ENCODE results near the gene GTF2F2. TPM values are rescaled to one million over a fixed set of nuclear protein-coding genes. Genes with fewer than 3 reads are reported as not detected.

The GTF2F2 gene
- total RNA-seq, 1 donor from 2014 or later = 18.9 TPM

DNA sequence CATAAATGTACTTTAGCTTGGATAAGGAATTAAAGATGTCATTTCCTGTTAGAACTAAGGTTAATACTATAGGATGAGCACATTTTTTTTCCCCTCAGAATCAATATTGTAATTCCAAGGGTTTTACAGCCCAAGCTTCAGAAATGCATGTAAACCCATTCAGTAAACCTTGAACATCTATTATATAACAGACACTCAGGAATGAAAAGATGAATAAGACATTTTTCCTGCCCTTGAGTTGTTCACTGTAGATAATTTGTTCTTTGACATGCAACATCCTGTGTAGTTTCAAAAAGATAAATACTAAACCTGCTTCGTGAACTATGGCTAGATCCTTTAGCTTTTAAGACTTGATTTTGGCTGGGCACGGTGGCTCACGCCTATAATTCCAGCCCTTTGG, 102.2 kb downstream of the GTF2F2 start:
- intact Hi-C loops (cut with DNase I) = no loop called here
- no peaks in the 10 kb centered on the region for H3K27me3 ChIP-seq
- H3K9me3 ChIP-seq = no peaks in the 10 kb centered on the region
- H3K36me3 ChIP-seq = no peaks in the 10 kb centered on the region
- no peak for DNase-seq (ENCODE audit: extremely low spot score in 2 of 2)
- no peak overlapping the region for H3K27ac ChIP-seq
- peaks cover 27% of the 10 kb centered on the region for H3K4me1 ChIP-seq
- TF ChIP-seq POLR2AphosphoS5 (IDR thresholded peaks at IDR 0.05; ENCODE audit: insufficient read depth in 1 of 2, low read depth in 1 of 2) = no peak
- TF ChIP-seq POLR2A (IDR thresholded peaks at IDR 0.05) = no peak
- TF ChIP-seq, protein P1, sequence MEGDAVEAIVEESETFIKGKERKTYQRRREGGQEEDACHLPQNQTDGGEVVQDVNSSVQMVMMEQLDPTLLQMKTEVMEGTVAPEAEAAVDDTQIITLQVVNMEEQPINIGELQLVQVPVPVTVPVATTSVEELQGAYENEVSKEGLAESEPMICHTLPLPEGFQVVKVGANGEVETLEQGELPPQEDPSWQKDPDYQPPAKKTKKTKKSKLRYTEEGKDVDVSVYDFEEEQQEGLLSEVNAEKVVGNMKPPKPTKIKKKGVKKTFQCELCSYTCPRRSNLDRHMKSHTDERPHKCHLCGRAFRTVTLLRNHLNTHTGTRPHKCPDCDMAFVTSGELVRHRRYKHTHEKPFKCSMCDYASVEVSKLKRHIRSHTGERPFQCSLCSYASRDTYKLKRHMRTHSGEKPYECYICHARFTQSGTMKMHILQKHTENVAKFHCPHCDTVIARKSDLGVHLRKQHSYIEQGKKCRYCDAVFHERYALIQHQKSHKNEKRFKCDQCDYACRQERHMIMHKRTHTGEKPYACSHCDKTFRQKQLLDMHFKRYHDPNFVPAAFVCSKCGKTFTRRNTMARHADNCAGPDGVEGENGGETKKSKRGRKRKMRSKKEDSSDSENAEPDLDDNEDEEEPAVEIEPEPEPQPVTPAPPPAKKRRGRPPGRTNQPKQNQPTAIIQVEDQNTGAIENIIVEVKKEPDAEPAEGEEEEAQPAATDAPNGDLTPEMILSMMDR (IDR thresholded peaks at IDR 0.05) = no peak
- no peak overlapping the region for H3K4me3 ChIP-seq

GRCh38 chr13:45222919-45223318, 102.6 kb downstream of the GTF2F2 start:
- Histone ChIP-seq H3K27ac (no peak overlapping the region), H3K4me3 (no peak overlapping the region), H3K27me3 (no peaks in the 10 kb centered on the region), H3K4me1 (peaks cover 27% of the 10 kb centered on the region), H3K36me3 (no peaks in the 10 kb centered on the region), H3K9me3 (no peaks in the 10 kb centered on the region)
- DNase-seq (ENCODE audit: extremely low spot score in 2 of 2) = no peak
- TF ChIP-seq, protein P1 (IDR thresholded peaks at IDR 0.05) = no peak
- TF ChIP-seq POLR2AphosphoS5 (IDR thresholded peaks at IDR 0.05; ENCODE audit: insufficient read depth in 1 of 2, low read depth in 1 of 2) = no peak
- intact Hi-C loops (cut with DNase I) = no loop called here

DNA sequence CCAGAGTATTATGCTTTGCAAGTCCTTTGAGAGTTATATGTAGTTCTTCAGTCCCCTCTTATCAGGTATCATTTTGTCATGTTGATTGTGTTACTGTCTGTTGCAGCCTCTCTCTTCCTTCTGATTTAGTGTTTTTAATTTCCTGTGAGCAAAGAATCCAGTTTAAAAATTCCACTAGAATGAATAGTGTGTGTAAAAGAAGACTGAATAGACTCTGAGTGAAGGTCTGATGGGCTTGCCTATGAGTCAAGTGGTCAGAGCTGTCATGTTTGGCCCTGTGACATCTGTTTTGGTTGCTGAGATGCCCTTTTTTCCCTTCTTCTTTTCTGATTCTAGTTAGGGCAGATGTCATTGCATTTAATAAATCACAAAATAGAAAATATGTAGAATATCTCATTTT, 103.9 kb downstream of the GTF2F2 start:
- Histone ChIP-seq H3K27ac (no peak overlapping the region), H3K27me3 (no peaks in the 10 kb centered on the region)
- TF ChIP-seq POLR2AphosphoS5 (IDR thresholded peaks at IDR 0.05; ENCODE audit: insufficient read depth in 1 of 2, low read depth in 1 of 2) (no peak), POLR2A (IDR thresholded peaks at IDR 0.05) (no peak)
- TF ChIP-seq, protein P1 (IDR thresholded peaks at IDR 0.05) = no peak

DNA sequence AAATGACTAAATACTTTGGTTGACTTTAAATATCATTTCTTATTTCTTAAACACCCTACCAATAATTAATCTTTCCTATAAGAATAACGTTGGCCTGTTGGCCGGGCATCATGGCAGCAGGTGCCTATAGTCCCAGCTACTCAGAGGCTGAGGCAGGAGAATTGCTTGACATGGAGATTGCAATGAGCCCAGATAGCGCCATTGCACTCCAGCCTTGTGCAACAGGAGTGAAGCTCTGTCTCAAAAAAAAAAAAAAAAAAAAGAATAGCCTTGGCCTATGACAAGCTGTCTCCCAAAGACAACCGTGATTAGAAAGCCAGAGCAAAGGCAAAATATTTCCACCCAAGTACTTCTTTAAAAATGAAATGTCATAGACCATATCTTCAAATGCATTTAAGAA, 105.1 kb downstream of the GTF2F2 start:
- no peak for DNase-seq (ENCODE audit: extremely low spot score in 2 of 2)
- Histone ChIP-seq H3K27ac (no peak overlapping the region), H3K4me3 (no peak overlapping the region), H3K27me3 (no peaks in the 10 kb centered on the region), H3K4me1 (peaks cover 11% of the 10 kb centered on the region), H3K36me3 (no peaks in the 10 kb centered on the region), H3K9me3 (no peaks in the 10 kb centered on the region)
- intact Hi-C loops (cut with DNase I) = no loop called here
- TF ChIP-seq, protein P1 (IDR thresholded peaks at IDR 0.05) = no peak
- no peak for TF ChIP-seq POLR2AphosphoS5 (IDR thresholded peaks at IDR 0.05; ENCODE audit: insufficient read depth in 1 of 2, low read depth in 1 of 2)
- no peak for TF ChIP-seq POLR2A (IDR thresholded peaks at IDR 0.05)

More for the DNA sequence above, 103.9 kb downstream of the GTF2F2 start:
- intact Hi-C loops (cut with DNase I) = no loop called here
- H3K36me3 ChIP-seq = no peaks in the 10 kb centered on the region
- H3K4me1 ChIP-seq = peaks cover 23% of the 10 kb centered on the region
- DNase-seq (ENCODE audit: extremely low spot score in 2 of 2) = no peak
- no peaks in the 10 kb centered on the region for H3K9me3 ChIP-seq
- no peak overlapping the region for H3K4me3 ChIP-seq

DNA sequence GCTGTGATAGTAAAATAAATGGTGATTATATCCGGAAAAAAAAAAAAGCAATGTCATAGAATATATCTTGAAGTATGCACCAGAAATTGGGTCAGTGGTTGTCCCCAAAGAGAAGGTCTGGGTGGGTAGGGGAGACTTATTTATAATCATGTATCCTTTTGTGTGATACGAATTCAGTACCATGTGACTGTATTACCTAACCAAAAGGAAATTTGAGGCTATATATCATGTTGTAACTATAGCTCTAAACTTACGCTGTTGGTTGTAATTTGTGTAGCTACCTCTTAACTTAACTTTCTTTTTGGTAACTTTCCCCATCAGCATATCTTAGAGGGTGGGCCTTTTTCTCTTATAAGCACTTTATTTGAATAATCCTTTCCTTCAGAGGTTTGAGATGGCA, 105.7 kb downstream of the GTF2F2 start:
- no peaks in the 10 kb centered on the region for H3K27me3 ChIP-seq
- H3K27ac ChIP-seq = no peak overlapping the region
- DNase-seq (ENCODE audit: extremely low spot score in 2 of 2) = no peak
- no peak overlapping the region for H3K4me3 ChIP-seq
- H3K4me1 ChIP-seq = peaks cover 9% of the 10 kb centered on the region
- TF ChIP-seq POLR2A (IDR thresholded peaks at IDR 0.05) (no peak), POLR2AphosphoS5 (IDR thresholded peaks at IDR 0.05; ENCODE audit: insufficient read depth in 1 of 2, low read depth in 1 of 2) (no peak)
- TF ChIP-seq, protein P1 (IDR thresholded peaks at IDR 0.05) = no peak
- H3K9me3 ChIP-seq = no peaks in the 10 kb centered on the region
- intact Hi-C loops (cut with DNase I) = no loop called here
- H3K36me3 ChIP-seq = no peaks in the 10 kb centered on the region
